ENCODE results near the gene POLD1. TPM values are rescaled to one million over a fixed set of nuclear protein-coding genes. Genes with fewer than 3 reads are reported as not detected.

POLD1 gene
- total and polyA plus RNA-seq, 4 donors: 7.5 to 57.1 (median 8.2) TPM

GRCh38 chr19:50434525-50434924 lies 50.4 kb downstream of the POLD1 start:
- Histone ChIP-seq H3K9me3 (ENCODE audit: control insufficient read depth in 4 of 4, low read length in 3 of 4) (no peaks in the 10 kb centered on the region), H3K4me3 (ENCODE audit: low read depth in 1 of 3, low read length in 3 of 3) (no peak overlapping the region), H3K9ac (ENCODE audit: low read depth in 1 of 2, low read length in 2 of 2) (no peak overlapping the region), H3K4me1 (ENCODE audit: control insufficient read depth in 4 of 4, insufficient read depth in 4 of 4, low read length in 3 of 4) (peaks cover 2 to 9% (median 5%) of the 10 kb centered on the region in 4 donors), H3K36me3 (ENCODE audit: control insufficient read depth in 4 of 4, insufficient read depth in 3 of 4, low read depth in 1 of 4, low read length in 3 of 4) (no peaks in the 10 kb centered on the region), H3K27me3 (ENCODE audit: control insufficient read depth in 4 of 4, insufficient read depth in 4 of 4, low read length in 3 of 4) (peaks cover 0 to 6% (median 0%) of the 10 kb centered on the region in 4 donors), H3K27ac (ENCODE audit: low read depth in 1 of 2, low read length in 2 of 2) (no peak overlapping the region)
- DNase-seq (ENCODE audit: low spot score): no peak
- 47% methylated on average over 12 of the region's 12 CpGs for WGBS
- TF ChIP-seq, protein P1, sequence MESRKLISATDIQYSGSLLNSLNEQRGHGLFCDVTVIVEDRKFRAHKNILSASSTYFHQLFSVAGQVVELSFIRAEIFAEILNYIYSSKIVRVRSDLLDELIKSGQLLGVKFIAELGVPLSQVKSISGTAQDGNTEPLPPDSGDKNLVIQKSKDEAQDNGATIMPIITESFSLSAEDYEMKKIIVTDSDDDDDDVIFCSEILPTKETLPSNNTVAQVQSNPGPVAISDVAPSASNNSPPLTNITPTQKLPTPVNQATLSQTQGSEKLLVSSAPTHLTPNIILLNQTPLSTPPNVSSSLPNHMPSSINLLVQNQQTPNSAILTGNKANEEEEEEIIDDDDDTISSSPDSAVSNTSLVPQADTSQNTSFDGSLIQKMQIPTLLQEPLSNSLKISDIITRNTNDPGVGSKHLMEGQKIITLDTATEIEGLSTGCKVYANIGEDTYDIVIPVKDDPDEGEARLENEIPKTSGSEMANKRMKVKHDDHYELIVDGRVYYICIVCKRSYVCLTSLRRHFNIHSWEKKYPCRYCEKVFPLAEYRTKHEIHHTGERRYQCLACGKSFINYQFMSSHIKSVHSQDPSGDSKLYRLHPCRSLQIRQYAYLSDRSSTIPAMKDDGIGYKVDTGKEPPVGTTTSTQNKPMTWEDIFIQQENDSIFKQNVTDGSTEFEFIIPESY (IDR thresholded peaks at IDR 0.05): no peak
- TF ChIP-seq MAX (IDR thresholded peaks at IDR 0.05) (no peak), RAD21 (IDR thresholded peaks at IDR 0.05) (no peak), HNF4A (conservative IDR thresholded peaks at IDR 0.05) (no peak), FOXA1 (IDR thresholded peaks at IDR 0.05) (no peak), FOXA2 (IDR thresholded peaks at IDR 0.05) (no peak), GABPA (IDR thresholded peaks at IDR 0.05 in 1 of 2, conservative IDR thresholded peaks at IDR 0.05 in 1 of 2) (no peak), RXRA (IDR thresholded peaks at IDR 0.05) (no peak), SP1 (IDR thresholded peaks at IDR 0.05) (no peak), NR2F2 (IDR thresholded peaks at IDR 0.05) (no peak), YY1 (IDR thresholded peaks at IDR 0.05) (no peak)

DNA sequence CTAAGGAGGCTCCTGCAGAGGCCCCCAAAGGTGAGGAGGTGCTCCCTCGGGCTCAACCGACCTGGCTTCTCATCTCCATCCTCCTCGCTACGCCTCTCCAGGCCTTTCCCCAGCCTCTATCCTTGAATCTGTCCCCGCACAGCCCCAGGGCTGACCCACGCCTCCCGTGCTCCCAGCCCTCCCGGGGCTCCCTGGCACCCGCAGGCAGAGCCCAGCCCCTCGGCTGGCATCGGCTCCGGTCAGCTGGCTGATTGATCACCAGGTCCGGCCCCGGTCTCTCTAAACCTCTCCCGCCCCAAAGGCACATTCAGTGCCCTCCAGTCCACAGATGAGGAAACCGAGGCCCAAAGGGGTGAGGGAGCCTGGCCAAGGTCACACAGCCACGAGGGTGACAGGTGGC lies 51.1 kb downstream of the POLD1 start:
- H3K36me3 ChIP-seq (ENCODE audit: control insufficient read depth in 4 of 4, insufficient read depth in 3 of 4, low read depth in 1 of 4, low read length in 3 of 4): no peaks in the 10 kb centered on the region
- TF ChIP-seq TAF1 (conservative IDR thresholded peaks at IDR 0.05) (no peak), YY1 (IDR thresholded peaks at IDR 0.05) (no peak), SP1 (IDR thresholded peaks at IDR 0.05) (no peak)
- no peak for DNase-seq (ENCODE audit: low spot score)
- H3K4me1 ChIP-seq (ENCODE audit: control insufficient read depth in 4 of 4, insufficient read depth in 4 of 4, low read length in 3 of 4): peaks cover 2 to 9% (median 5%) of the 10 kb centered on the region in 4 donors
- no peak overlapping the region for H3K4me3 ChIP-seq (ENCODE audit: low read depth in 1 of 3, low read length in 3 of 3)
- H3K27me3 ChIP-seq (ENCODE audit: control insufficient read depth in 4 of 4, insufficient read depth in 4 of 4, low read length in 3 of 4): peaks cover 0 to 6% (median 0%) of the 10 kb centered on the region in 4 donors
- H3K9me3 ChIP-seq (ENCODE audit: control insufficient read depth in 4 of 4, low read length in 3 of 4): no peaks in the 10 kb centered on the region
- no peak overlapping the region for H3K27ac ChIP-seq (ENCODE audit: low read depth in 1 of 2, low read length in 2 of 2)
- WGBS: 82% methylated on average over 17 of the region's 17 CpGs
- H3K9ac ChIP-seq (ENCODE audit: low read depth in 1 of 2, low read length in 2 of 2): no peak overlapping the region

- TF ChIP-seq JUND (IDR thresholded peaks at IDR 0.05) (no peak), TAF1 (conservative IDR thresholded peaks at IDR 0.05) (no peak), RXRA (IDR thresholded peaks at IDR 0.05) (no peak), MAX (IDR thresholded peaks at IDR 0.05) (no peak), FOXA2 (IDR thresholded peaks at IDR 0.05) (no peak), RAD21 (IDR thresholded peaks at IDR 0.05) (no peak), GABPA (IDR thresholded peaks at IDR 0.05 in 1 of 2, conservative IDR thresholded peaks at IDR 0.05 in 1 of 2) (no peak), YY1 (IDR thresholded peaks at IDR 0.05) (no peak), HNF4A (conservative IDR thresholded peaks at IDR 0.05) (no peak), ATF3 (IDR thresholded peaks at IDR 0.05) (no peak), NR2F2 (IDR thresholded peaks at IDR 0.05) (no peak), FOXA1 (IDR thresholded peaks at IDR 0.05) (no peak), HNF4G (IDR thresholded peaks at IDR 0.05) (no peak)
- TF ChIP-seq, protein P1 (IDR thresholded peaks at IDR 0.05): no peak
- TF ChIP-seq, protein P2, sequence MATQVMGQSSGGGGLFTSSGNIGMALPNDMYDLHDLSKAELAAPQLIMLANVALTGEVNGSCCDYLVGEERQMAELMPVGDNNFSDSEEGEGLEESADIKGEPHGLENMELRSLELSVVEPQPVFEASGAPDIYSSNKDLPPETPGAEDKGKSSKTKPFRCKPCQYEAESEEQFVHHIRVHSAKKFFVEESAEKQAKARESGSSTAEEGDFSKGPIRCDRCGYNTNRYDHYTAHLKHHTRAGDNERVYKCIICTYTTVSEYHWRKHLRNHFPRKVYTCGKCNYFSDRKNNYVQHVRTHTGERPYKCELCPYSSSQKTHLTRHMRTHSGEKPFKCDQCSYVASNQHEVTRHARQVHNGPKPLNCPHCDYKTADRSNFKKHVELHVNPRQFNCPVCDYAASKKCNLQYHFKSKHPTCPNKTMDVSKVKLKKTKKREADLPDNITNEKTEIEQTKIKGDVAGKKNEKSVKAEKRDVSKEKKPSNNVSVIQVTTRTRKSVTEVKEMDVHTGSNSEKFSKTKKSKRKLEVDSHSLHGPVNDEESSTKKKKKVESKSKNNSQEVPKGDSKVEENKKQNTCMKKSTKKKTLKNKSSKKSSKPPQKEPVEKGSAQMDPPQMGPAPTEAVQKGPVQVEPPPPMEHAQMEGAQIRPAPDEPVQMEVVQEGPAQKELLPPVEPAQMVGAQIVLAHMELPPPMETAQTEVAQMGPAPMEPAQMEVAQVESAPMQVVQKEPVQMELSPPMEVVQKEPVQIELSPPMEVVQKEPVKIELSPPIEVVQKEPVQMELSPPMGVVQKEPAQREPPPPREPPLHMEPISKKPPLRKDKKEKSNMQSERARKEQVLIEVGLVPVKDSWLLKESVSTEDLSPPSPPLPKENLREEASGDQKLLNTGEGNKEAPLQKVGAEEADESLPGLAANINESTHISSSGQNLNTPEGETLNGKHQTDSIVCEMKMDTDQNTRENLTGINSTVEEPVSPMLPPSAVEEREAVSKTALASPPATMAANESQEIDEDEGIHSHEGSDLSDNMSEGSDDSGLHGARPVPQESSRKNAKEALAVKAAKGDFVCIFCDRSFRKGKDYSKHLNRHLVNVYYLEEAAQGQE (IDR thresholded peaks at IDR 0.05): no peak
- TF ChIP-seq, protein P3, sequence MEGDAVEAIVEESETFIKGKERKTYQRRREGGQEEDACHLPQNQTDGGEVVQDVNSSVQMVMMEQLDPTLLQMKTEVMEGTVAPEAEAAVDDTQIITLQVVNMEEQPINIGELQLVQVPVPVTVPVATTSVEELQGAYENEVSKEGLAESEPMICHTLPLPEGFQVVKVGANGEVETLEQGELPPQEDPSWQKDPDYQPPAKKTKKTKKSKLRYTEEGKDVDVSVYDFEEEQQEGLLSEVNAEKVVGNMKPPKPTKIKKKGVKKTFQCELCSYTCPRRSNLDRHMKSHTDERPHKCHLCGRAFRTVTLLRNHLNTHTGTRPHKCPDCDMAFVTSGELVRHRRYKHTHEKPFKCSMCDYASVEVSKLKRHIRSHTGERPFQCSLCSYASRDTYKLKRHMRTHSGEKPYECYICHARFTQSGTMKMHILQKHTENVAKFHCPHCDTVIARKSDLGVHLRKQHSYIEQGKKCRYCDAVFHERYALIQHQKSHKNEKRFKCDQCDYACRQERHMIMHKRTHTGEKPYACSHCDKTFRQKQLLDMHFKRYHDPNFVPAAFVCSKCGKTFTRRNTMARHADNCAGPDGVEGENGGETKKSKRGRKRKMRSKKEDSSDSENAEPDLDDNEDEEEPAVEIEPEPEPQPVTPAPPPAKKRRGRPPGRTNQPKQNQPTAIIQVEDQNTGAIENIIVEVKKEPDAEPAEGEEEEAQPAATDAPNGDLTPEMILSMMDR (IDR thresholded peaks at IDR 0.05; ENCODE audit: low read depth, low read length, missing input control): no peak
- Histone ChIP-seq H3K4me3 (ENCODE audit: low read depth in 1 of 3, low read length in 3 of 3) (no peak overlapping the region), H3K27me3 (ENCODE audit: control insufficient read depth in 4 of 4, insufficient read depth in 4 of 4, low read length in 3 of 4) (peaks cover 0 to 5% (median 0%) of the 10 kb centered on the region in 4 donors), H3K9me3 (ENCODE audit: control insufficient read depth in 4 of 4, low read length in 3 of 4) (no peaks in the 10 kb centered on the region), H3K36me3 (ENCODE audit: control insufficient read depth in 4 of 4, insufficient read depth in 3 of 4, low read depth in 1 of 4, low read length in 3 of 4) (no peaks in the 10 kb centered on the region), H3K27ac (ENCODE audit: low read depth in 1 of 2, low read length in 2 of 2) (no peak overlapping the region), H3K4me1 (ENCODE audit: control insufficient read depth in 4 of 4, insufficient read depth in 4 of 4, low read length in 3 of 4) (peaks cover 2 to 9% (median 5%) of the 10 kb centered on the region in 4 donors), H3K9ac (ENCODE audit: low read depth in 1 of 2, low read length in 2 of 2) (no peak overlapping the region)
- 78% methylated on average over 12 of the region's 12 CpGs for WGBS
- no peak for DNase-seq (ENCODE audit: low spot score)
These were observed 51.5 kb downstream of the POLD1 start for GRCh38 chr19:50435627-50436026.

All from liver (tissue), 9 donors.